Measurements from ENCODE around the gene ATP11A.

Gene ATP11A

DNA sequence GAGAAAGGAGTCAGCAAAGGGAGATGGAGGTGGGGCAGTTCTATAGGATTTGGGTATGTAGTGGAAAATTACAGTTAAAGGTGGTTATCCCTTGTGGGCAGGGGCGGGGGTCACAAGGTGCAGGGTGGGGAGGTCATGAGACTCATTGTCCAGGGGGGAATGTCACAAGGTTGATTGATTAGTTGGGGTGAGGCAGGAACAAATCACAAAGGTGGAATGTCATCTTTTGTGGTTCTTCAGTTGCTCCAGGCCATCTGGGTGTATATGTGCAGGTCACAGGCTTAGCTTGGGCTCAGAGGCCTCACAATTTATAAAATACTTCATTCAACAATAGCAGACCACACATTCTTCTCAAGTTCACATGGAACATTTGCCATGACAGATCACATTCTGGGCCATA, 109.6 kb downstream of the ATP11A start:
- no peak for TF ChIP-seq CTCF (IDR thresholded peaks at IDR 0.05)

GRCh38 chr13:112800057-112800456, 110.2 kb downstream of the ATP11A start:
- TF ChIP-seq CTCF (IDR thresholded peaks at IDR 0.05), result no peak

- no peak for TF ChIP-seq CTCF (IDR thresholded peaks at IDR 0.05)
These were observed 113.0 kb downstream of the ATP11A start for GRCh38 chr13:112802802-112803195.

GRCh38 chr13:112803422-112803821, 113.6 kb downstream of the ATP11A start:
- no peak for TF ChIP-seq CTCF (IDR thresholded peaks at IDR 0.05)

- TF ChIP-seq CTCF (IDR thresholded peaks at IDR 0.05), result no peak
These were observed 114.5 kb downstream of the ATP11A start for GRCh38 chr13:112804374-112804773.

DNA sequence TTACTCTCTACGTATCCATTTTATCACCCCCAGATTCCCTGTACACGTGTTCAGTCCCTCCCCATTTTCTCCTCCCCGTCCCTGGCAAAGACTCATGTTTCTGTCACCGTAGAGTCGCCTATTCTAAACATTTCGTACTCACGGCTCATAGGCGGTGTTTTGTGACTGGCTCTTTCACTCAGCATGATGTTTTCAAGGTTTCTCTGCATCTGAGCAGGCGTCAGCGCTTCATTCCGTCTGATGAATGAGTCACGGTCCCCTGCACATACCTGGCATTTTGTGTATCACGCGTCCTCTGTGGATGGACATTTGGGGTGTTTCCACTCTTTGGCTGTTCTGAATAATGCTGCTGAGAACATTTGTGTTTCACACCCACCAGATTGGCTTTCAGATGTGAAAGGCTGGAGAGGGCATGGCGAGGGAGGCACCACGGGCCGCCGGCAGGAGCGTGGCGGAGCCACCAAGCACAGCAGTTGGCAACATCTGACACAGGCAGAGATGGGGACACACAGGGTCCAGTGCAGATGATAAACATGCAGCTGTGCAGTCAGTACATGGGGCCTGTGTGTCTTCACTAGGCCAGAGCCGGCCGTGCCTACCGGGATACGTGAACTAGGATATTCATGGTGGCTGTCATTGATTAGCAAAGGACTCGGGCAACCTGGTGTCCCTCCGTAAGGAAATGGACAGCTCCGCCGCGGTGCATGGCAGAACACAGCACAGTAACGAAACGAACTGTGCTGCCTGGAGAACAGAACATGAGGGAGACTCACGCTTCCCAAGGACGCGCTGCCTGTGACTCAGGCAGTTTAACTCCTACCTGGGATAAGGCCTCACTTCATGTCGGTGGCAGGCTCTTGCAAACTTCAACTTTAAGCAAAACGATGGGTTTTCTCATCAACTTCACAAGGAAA, 117.2 kb downstream of the ATP11A start:
- no peak for TF ChIP-seq CTCF (IDR thresholded peaks at IDR 0.05)

- no peak for TF ChIP-seq CTCF (IDR thresholded peaks at IDR 0.05)
These were observed 118.0 kb downstream of the ATP11A start for GRCh38 chr13:112807653-112808376.
